Parietal lobe (tissue), 2 donors: ENCODE measurements around the gene ZNF783. TPM values are rescaled to one million over a fixed set of nuclear protein-coding genes. Genes with fewer than 3 reads are reported as not detected.

Experiments used
- small RNA-seq: library from RNA; depleted of rRNA; stranded (forward); fragments of <200 nt; gene quantifications from one replicate; pipeline ENCODE3, GENCODE V24; 2014; ENCODE audit warnings: low replicate concordance
- total RNA-seq: library from RNA; depleted of rRNA; stranded (reverse); fragments of >200 nt; gene quantifications from one replicate; pipeline ENCODE4 v1.2.3, GENCODE V29; 2014

ZNF783 gene
- total RNA-seq = 21.6 TPM

GRCh38 chr7:149261829-149262617, at the start of gene ZNF783:
ZNF783 (plus strand) TSS chr7:149262196; CDS start chr7:149262334, 138 bp downstream.

GRCh38 chr7:149239345-149240143, 22.5 kb upstream of the ZNF783 start, which contains the start of gene ZNF212:
ZNF212 (plus strand) TSS chr7:149239651; CDS start chr7:149239779, 128 bp downstream.

Small RNA genes lying within 50 kb of the gene (small RNA-seq; reads per million reads assigned to genes)
- gene AC004941.2 = not detected

Other genes with a start within 250 kb of the ZNF783 start
- gene PDIA4, start 233.7 kb upstream of the ZNF783 start, total RNA-seq = 38.5 TPM
- 17.8 TPM for gene ZNF786, start 171.5 kb upstream of the ZNF783 start, total RNA-seq
- gene ZNF425, start 135.9 kb upstream of the ZNF783 start, total RNA-seq = 5.3 TPM
- 41.0 TPM for gene ZNF398, start 114.7 kb upstream of the ZNF783 start, total RNA-seq
- 27.5 TPM for gene ZNF282, start 66.7 kb upstream of the ZNF783 start, total RNA-seq
- 5.9 TPM for gene ZNF212, start 22.5 kb upstream of the ZNF783 start, total RNA-seq
- 6.3 TPM for gene ZNF777, start 198.9 kb downstream of the ZNF783 start, total RNA-seq
- 27.2 TPM for gene ZNF746, start 235.6 kb downstream of the ZNF783 start, total RNA-seq